DMS153 treated with DMSO at 0.1 percent for 48 hours (cell line): ENCODE results near the gene FNIP1.
"Not testable (repeated sequence)": the region's sequence is repeated elsewhere in the genome, so short reads cannot be mapped to it uniquely, and the experiment has no call there.

Experiments used
- DNase-seq: peaks from one replicate; lab custom pipeline; 2025; ENCODE audit not compliant: unreplicated experiment; lab: John Stamatoyannopoulos, UW

The FNIP1 gene

GRCh38 chr5:131610198-131611063, 186.4 kb downstream of the FNIP1 start:
- no peak for DNase-seq

GRCh38 chr5:131609774-131610173, 187.0 kb downstream of the FNIP1 start:
- DNase-seq, result no peak

GRCh38 chr5:131608597-131608996, 188.2 kb downstream of the FNIP1 start:
- no peak for DNase-seq

- DNase-seq, result no peak
These were observed 188.8 kb downstream of the FNIP1 start for GRCh38 chr5:131607903-131608540.

GRCh38 chr5:131607418-131607817, 189.4 kb downstream of the FNIP1 start:
- DNase-seq, result no peak

- no peak for DNase-seq
These were observed 191.7 kb downstream of the FNIP1 start for GRCh38 chr5:131605086-131605485.

- no peak for DNase-seq
These were observed 201.5 kb downstream of the FNIP1 start for GRCh38 chr5:131595088-131596033.

- DNase-seq, result no peak
These were observed 202.9 kb downstream of the FNIP1 start for GRCh38 chr5:131593921-131594320.

GRCh38 chr5:131593436-131593835, 203.4 kb downstream of the FNIP1 start:
- not testable (repeated sequence) for DNase-seq
